ENCODE data around the gene ESPNL. TPM values are rescaled to one million over a fixed set of nuclear protein-coding genes. Genes with fewer than 3 reads are reported as not detected.

The ESPNL gene
- total RNA-seq, 2 experiments from 2014 or later = 0.05 to 0.15 TPM

- CTCF ChIA-PET = interaction anchor here (1.3 to 1.6 kb wide), 3 partner anchors 32 to 218 kb away, joined by 3 to 4 read pairs (median 4); no protein-coding TSS in a partner anchor
- Mint-ChIP-seq H3K27ac (no peak overlapping the region), H3K4me1 (ENCODE audit: low read depth) (peaks cover 6% of the 10 kb centered on the region), H3K9me3 (no peaks in the 10 kb centered on the region), H3K4me3 (no peak overlapping the region), H3K36me3 (ENCODE audit: low read depth) (no peaks in the 10 kb centered on the region), H3K27me3 (ENCODE audit: low read depth) (no peaks in the 10 kb centered on the region)
- intact Hi-C loops (cut with micrococcal nuclease) = no loop called here
- DNase-seq = no peak
These were observed 40.8 kb downstream of the ESPNL start for GRCh38 chr2:238140721-238141540.

- Mint-ChIP-seq H3K9me3 (no peaks in the 10 kb centered on the region), H3K27me3 (ENCODE audit: low read depth) (no peaks in the 10 kb centered on the region), H3K27ac (no peak overlapping the region), H3K4me3 (no peak overlapping the region), H3K4me1 (ENCODE audit: low read depth) (peaks cover 6% of the 10 kb centered on the region), H3K36me3 (ENCODE audit: low read depth) (no peaks in the 10 kb centered on the region)
- intact Hi-C loops (cut with micrococcal nuclease) = no loop called here
- CTCF ChIA-PET = interaction anchor here (0.6 to 1.3 kb wide), 2 partner anchors 12 to 218 kb away, joined by 3 read pairs; no protein-coding TSS in a partner anchor
- DNase-seq = no peak
These were observed 41.6 kb downstream of the ESPNL start for GRCh38 chr2:238141541-238142318.

- Mint-ChIP-seq H3K27ac (no peak overlapping the region), H3K27me3 (ENCODE audit: low read depth) (no peaks in the 10 kb centered on the region), H3K36me3 (ENCODE audit: low read depth) (no peaks in the 10 kb centered on the region), H3K4me1 (ENCODE audit: low read depth) (peaks cover 6% of the 10 kb centered on the region), H3K4me3 (no peak overlapping the region), H3K9me3 (no peaks in the 10 kb centered on the region)
- CTCF ChIA-PET = interaction anchor here (0.6 kb wide), 1 partner anchor 11 kb away, joined by 3 read pairs; no protein-coding TSS in a partner anchor
- DNase-seq = no peak
- intact Hi-C loops (cut with micrococcal nuclease) = no loop called here
These were observed 42.5 kb downstream of the ESPNL start for GRCh38 chr2:238142382-238143205.

GRCh38 chr2:238143239-238143951 is 43.3 kb downstream of the ESPNL start:
- Mint-ChIP-seq H3K27ac (no peak overlapping the region), H3K4me3 (no peak overlapping the region), H3K9me3 (no peaks in the 10 kb centered on the region), H3K27me3 (ENCODE audit: low read depth) (no peaks in the 10 kb centered on the region), H3K36me3 (ENCODE audit: low read depth) (no peaks in the 10 kb centered on the region), H3K4me1 (ENCODE audit: low read depth) (peaks cover 6% of the 10 kb centered on the region)
- CTCF ChIA-PET = no interaction called here
- intact Hi-C loops (cut with micrococcal nuclease) = no loop called here
- DNase-seq = peak; percentile 55

- Mint-ChIP-seq H3K9me3 (no peaks in the 10 kb centered on the region), H3K4me1 (ENCODE audit: low read depth) (peaks cover 6% of the 10 kb centered on the region), H3K4me3 (no peak overlapping the region), H3K27me3 (ENCODE audit: low read depth) (no peaks in the 10 kb centered on the region), H3K27ac (no peak overlapping the region), H3K36me3 (ENCODE audit: low read depth) (no peaks in the 10 kb centered on the region)
- CTCF ChIA-PET = no interaction called here
- intact Hi-C loops (cut with micrococcal nuclease) = no loop called here
- no peak for DNase-seq
These were observed 44.1 kb downstream of the ESPNL start for GRCh38 chr2:238144262-238144661.

- DNase-seq = no peak
- CTCF ChIA-PET = interaction anchor here (0.6 kb wide), 1 partner anchor 10 kb away, joined by 3 read pairs; no protein-coding TSS in a partner anchor
- Mint-ChIP-seq H3K27me3 (ENCODE audit: low read depth) (no peaks in the 10 kb centered on the region), H3K27ac (no peak overlapping the region), H3K4me3 (no peak overlapping the region), H3K4me1 (ENCODE audit: low read depth) (peaks cover 6% of the 10 kb centered on the region), H3K36me3 (ENCODE audit: low read depth) (no peaks in the 10 kb centered on the region), H3K9me3 (no peaks in the 10 kb centered on the region)
- intact Hi-C loops (cut with micrococcal nuclease) = no loop called here
These were observed 44.9 kb downstream of the ESPNL start for GRCh38 chr2:238145046-238145445.

GRCh38 chr2:238145851-238146250 is 45.7 kb downstream of the ESPNL start:
- H3K36me3 Mint-ChIP-seq (ENCODE audit: low read depth) = no peaks in the 10 kb centered on the region
- no peak overlapping the region for H3K27ac Mint-ChIP-seq

GRCh38 chr2:238146884-238147544 is 46.9 kb downstream of the ESPNL start:
- CTCF ChIA-PET = no interaction called here

More at GRCh38 chr2:238145851-238146250, 45.7 kb downstream of the ESPNL start:
- Mint-ChIP-seq H3K4me3 (no peak overlapping the region), H3K9me3 (no peaks in the 10 kb centered on the region), H3K4me1 (ENCODE audit: low read depth) (peaks cover 6% of the 10 kb centered on the region), H3K27me3 (ENCODE audit: low read depth) (no peaks in the 10 kb centered on the region)
- intact Hi-C loops (cut with micrococcal nuclease) = no loop called here
- CTCF ChIA-PET = no interaction called here
- no peak for DNase-seq

GRCh38 chr2:238148981-238149380 is 48.8 kb downstream of the ESPNL start:
- intact Hi-C loops (cut with micrococcal nuclease) = no loop called here
- Mint-ChIP-seq H3K27ac (no peak overlapping the region), H3K4me3 (no peak overlapping the region), H3K36me3 (ENCODE audit: low read depth) (no peaks in the 10 kb centered on the region), H3K4me1 (ENCODE audit: low read depth) (no peaks in the 10 kb centered on the region), H3K9me3 (no peaks in the 10 kb centered on the region), H3K27me3 (ENCODE audit: low read depth) (no peaks in the 10 kb centered on the region)
- CTCF ChIA-PET = no interaction called here
- DNase-seq = no peak

More at GRCh38 chr2:238146884-238147544, 46.9 kb downstream of the ESPNL start:
- DNase-seq = no peak
- Mint-ChIP-seq H3K4me1 (ENCODE audit: low read depth) (peaks cover under 1% of the 10 kb centered on the region), H3K27ac (no peak overlapping the region), H3K36me3 (ENCODE audit: low read depth) (no peaks in the 10 kb centered on the region), H3K27me3 (ENCODE audit: low read depth) (no peaks in the 10 kb centered on the region), H3K4me3 (no peak overlapping the region), H3K9me3 (no peaks in the 10 kb centered on the region)
- intact Hi-C loops (cut with micrococcal nuclease) = no loop called here

- Mint-ChIP-seq H3K27me3 (ENCODE audit: low read depth) (no peaks in the 10 kb centered on the region), H3K27ac (no peak overlapping the region), H3K4me1 (ENCODE audit: low read depth) (no peaks in the 10 kb centered on the region), H3K9me3 (peaks cover 3% of the 10 kb centered on the region), H3K36me3 (ENCODE audit: low read depth) (no peaks in the 10 kb centered on the region), H3K4me3 (no peak overlapping the region)
- intact Hi-C loops (cut with micrococcal nuclease) = no loop called here
- DNase-seq = no peak
- CTCF ChIA-PET = no interaction called here
These were observed 49.9 kb downstream of the ESPNL start for GRCh38 chr2:238149841-238150572.

GRCh38 chr2:238150686-238151085 is 50.5 kb downstream of the ESPNL start:
- Mint-ChIP-seq H3K36me3 (ENCODE audit: low read depth) (no peaks in the 10 kb centered on the region), H3K4me1 (ENCODE audit: low read depth) (no peaks in the 10 kb centered on the region)
- intact Hi-C loops (cut with micrococcal nuclease) = no loop called here

More at GRCh38 chr2:238150686-238151085, 50.5 kb downstream of the ESPNL start:
- no peaks in the 10 kb centered on the region for H3K27me3 Mint-ChIP-seq (ENCODE audit: low read depth)
- H3K27ac Mint-ChIP-seq = no peak overlapping the region
- H3K4me3 Mint-ChIP-seq = no peak overlapping the region
- CTCF ChIA-PET = no interaction called here
- peaks cover 3% of the 10 kb centered on the region for H3K9me3 Mint-ChIP-seq
- no peak for DNase-seq
